Measurements from ENCODE around the gene CXXC1.

DNA sequence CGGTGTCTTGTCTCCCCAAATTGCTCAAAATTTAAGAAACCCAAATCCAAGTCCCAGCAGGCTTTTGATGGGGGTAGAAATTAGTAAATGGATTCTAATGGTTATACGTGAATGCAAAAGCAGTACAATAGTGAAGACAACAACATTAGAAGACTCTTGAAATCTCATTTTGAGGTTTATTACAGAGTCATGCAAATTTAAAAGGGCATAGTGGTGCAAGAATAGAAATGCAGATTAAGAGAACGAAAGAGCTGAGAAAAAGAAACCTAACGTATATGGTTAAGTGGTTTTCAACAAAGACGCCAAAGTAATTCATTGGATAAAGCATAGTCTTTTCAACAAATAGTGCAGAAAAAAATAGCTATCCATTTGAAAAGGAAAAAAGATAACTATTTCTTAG lies 33.2 kb upstream of the CXXC1 start:
- TF ChIP-seq CTCF (IDR thresholded peaks at IDR 0.05) (no peak), POLR2A (IDR thresholded peaks at IDR 0.05) (no peak)

Data from sigmoid colon (tissue), 3 donors.